GM23248 (cell line): ENCODE results near the gene ARAP2. TPM values are rescaled to one million over a fixed set of nuclear protein-coding genes. Genes with fewer than 3 reads are reported as not detected.

Experiments
- DNase-seq: peaks from one replicate; pipeline ENCODE4 v3.0.0-alpha.2; 2015
- H2AFZ ChIP-seq: fragments of 200-600 bp; sonication (generic); 2 replicates; pipeline ENCODE4 v1.6.1; 2016; ENCODE audit warnings: antibody characterized with exemption
- H3F3A ChIP-seq: fragments of 200-600 bp; sonication (generic); 2 replicates; pipeline ENCODE4 v1.6.1; 2016; ENCODE audit warnings: mild to moderate bottlenecking, antibody characterized with exemption, mixed run types; ENCODE audit not compliant: insufficient read depth
- H3K27ac ChIP-seq: fragments of 200-600 bp; sonication (generic); 2 replicates; pipeline ENCODE4 v1.5.1; 2016; ENCODE audit warnings: mild to moderate bottlenecking
- H3K27me3 ChIP-seq: fragments of 200-600 bp; sonication (generic); replicated peaks from 2 replicates; pipeline ENCODE4 v1.6.1; 2016; ENCODE audit warnings: mild to moderate bottlenecking; ENCODE audit not compliant: insufficient read depth
- H3K36me3 ChIP-seq: fragments of 200-600 bp; sonication (generic); 2 replicates; pipeline ENCODE4 v1.6.1; 2016; ENCODE audit warnings: low read depth, mild to moderate bottlenecking
- H3K4me1 ChIP-seq: fragments of 200-600 bp; sonication (generic); 2 replicates; pipeline ENCODE4 v1.6.1; 2016; ENCODE audit warnings: mild to moderate bottlenecking; ENCODE audit not compliant: insufficient read depth
- H3K4me2 ChIP-seq: fragments of 200-600 bp; sonication (generic); one replicate; pipeline ENCODE4 v1.6.1; 2016; ENCODE audit warnings: mild to moderate bottlenecking; ENCODE audit not compliant: unreplicated experiment
- H3K4me3 ChIP-seq: fragments of 200-600 bp; sonication (generic); 2 replicates; pipeline ENCODE4 v1.5.1; 2016; ENCODE audit warnings: mild to moderate bottlenecking
- H3K79me2 ChIP-seq: fragments of 200-600 bp; sonication (generic); 2 replicates; pipeline ENCODE4 v1.6.1; 2016; ENCODE audit warnings: mild to moderate bottlenecking; ENCODE audit not compliant: insufficient read depth
- H3K9ac ChIP-seq: fragments of 200-600 bp; sonication (generic); 2 replicates; pipeline ENCODE4 v1.6.1; 2016; ENCODE audit warnings: mild to moderate bottlenecking
- H3K9me2 ChIP-seq: fragments of 200-600 bp; sonication (generic); 2 replicates; pipeline ENCODE4 v1.6.1; 2016; ENCODE audit warnings: mixed run types, mild to moderate bottlenecking, moderate library complexity; ENCODE audit not compliant: insufficient read depth
- H3K9me3 ChIP-seq: fragments of 200-600 bp; sonication (generic); one replicate; pipeline ENCODE4 v1.6.1; 2017; ENCODE audit warnings: low read depth
- H4K20me1 ChIP-seq: fragments of 200-600 bp; sonication (generic); 2 replicates; pipeline ENCODE4 v1.6.0; 2016; ENCODE audit not compliant: insufficient read depth
- EZH2 ChIP-seq: fragments of 200-600 bp; sonication (generic); IDR thresholded peaks from 2 replicates; pipeline ENCODE4 v1.6.1; 2018; ENCODE audit warnings: antibody characterized with exemption, mild to moderate bottlenecking; ENCODE audit not compliant: insufficient read depth, poor library complexity, severe bottlenecking
- EZH2phosphoT487 ChIP-seq: fragments of 200-600 bp; sonication (generic); IDR thresholded peaks from 2 replicates; pipeline ENCODE4 v1.6.1; 2018; ENCODE audit warnings: antibody characterized with exemption, moderate library complexity, mild to moderate bottlenecking, low read depth; ENCODE audit not compliant: insufficient read depth
- WGBS, 2 experiments: methylation state at CpG; one replicate each; pipeline ENCODE4 v1.1.6; 2015 to 2017; ENCODE audit warnings: low lambda C conversion rate in 2 of 2, low coverage in 1 of 2; ENCODE audit errors: missing lambda C conversion rate in 2 of 2; 5-methylcytosine and 5-hydroxymethylcytosine counted together
- in situ Hi-C: fragments of 300-500 bp; cut with MboI; formaldehyde crosslinking; loops from 2 replicates; pipeline ENCODE4 v1.15.0; 2020
- polyA plus RNA-seq: library from polyadenylated mRNA; unstranded; fragments of >200 nt; fragmentation: Nextera tagmentation; extraction: Ambion mirVana; gene quantifications from 2 replicates; pipeline ENCODE4 v1.2.1, GENCODE V29; 2016
- total RNA-seq: library from RNA; depleted of rRNA; stranded (reverse); fragments of >200 nt; shearing (Covaris generic); gene quantifications from 2 replicates; pipeline ENCODE4 v1.2.3, GENCODE V29; 2014

ARAP2 gene
- total and polyA plus RNA-seq, 2 experiments from 2014 or later, result not detected

- Histone ChIP-seq H3K9me2 (no peaks in the 10 kb centered on the region), H3K4me2 (no peak overlapping the region), H3K79me2 (no peaks in the 10 kb centered on the region), H3K9ac (no peak overlapping the region), H4K20me1 (no peaks in the 10 kb centered on the region), H3K36me3 (no peaks in the 10 kb centered on the region), H2AFZ (no peak overlapping the region), H3K27ac (no peak overlapping the region), H3K4me3 (no peak overlapping the region), H3K27me3 (no peaks in the 10 kb centered on the region), H3K4me1 (no peaks in the 10 kb centered on the region), H3K9me3 (no peaks in the 10 kb centered on the region), H3F3A (no peaks in the 10 kb centered on the region)
- in situ Hi-C loops, result no loop called here
- TF ChIP-seq EZH2phosphoT487 (no peak), EZH2 (no peak)
- 25 to 28% methylated on average over 2 of the region's 2 CpGs for WGBS, 2 experiments
- peak; percentile 2 for DNase-seq
These were observed 115.6 kb downstream of the ARAP2 start for GRCh38 chr4:36128689-36129088.

- H3K4me1 ChIP-seq, result no peaks in the 10 kb centered on the region
- no peaks in the 10 kb centered on the region for H3K9me3 ChIP-seq
- H3K79me2 ChIP-seq, result no peaks in the 10 kb centered on the region
- no peak overlapping the region for H3K9ac ChIP-seq
- H3K27me3 ChIP-seq, result no peaks in the 10 kb centered on the region
- 29 to 32% methylated on average over 1 of the region's 1 CpG for WGBS, 2 experiments
- H3F3A ChIP-seq, result no peaks in the 10 kb centered on the region
- no peaks in the 10 kb centered on the region for H3K9me2 ChIP-seq
- no peak overlapping the region for H3K27ac ChIP-seq
- TF ChIP-seq EZH2phosphoT487 (no peak), EZH2 (no peak)
- no peak overlapping the region for H3K4me3 ChIP-seq
- no peaks in the 10 kb centered on the region for H3K36me3 ChIP-seq
- no peak for DNase-seq
- in situ Hi-C loops, result no loop called here
- no peak overlapping the region for H2AFZ ChIP-seq
- no peak overlapping the region for H3K4me2 ChIP-seq
- no peaks in the 10 kb centered on the region for H4K20me1 ChIP-seq
These were observed 120.4 kb downstream of the ARAP2 start for GRCh38 chr4:36123906-36124305.

GRCh38 chr4:36115312-36115711 lies 129.0 kb downstream of the ARAP2 start:
- no peak for DNase-seq
- Histone ChIP-seq H3K27me3 (no peaks in the 10 kb centered on the region), H3K4me3 (no peak overlapping the region), H3K9me3 (no peaks in the 10 kb centered on the region), H3K4me2 (no peak overlapping the region), H4K20me1 (no peaks in the 10 kb centered on the region), H3K9ac (no peak overlapping the region), H2AFZ (no peak overlapping the region), H3F3A (no peaks in the 10 kb centered on the region), H3K27ac (no peak overlapping the region), H3K79me2 (no peaks in the 10 kb centered on the region), H3K36me3 (no peaks in the 10 kb centered on the region), H3K9me2 (no peaks in the 10 kb centered on the region), H3K4me1 (no peaks in the 10 kb centered on the region)
- TF ChIP-seq EZH2 (no peak), EZH2phosphoT487 (no peak)
- in situ Hi-C loops, result no loop called here
- WGBS, 2 experiments, result 29 to 33% methylated on average over 3 of the region's 3 CpGs

- Histone ChIP-seq H3K4me3 (no peak overlapping the region), H3K9me2 (no peaks in the 10 kb centered on the region), H3K9me3 (no peaks in the 10 kb centered on the region), H3K9ac (no peak overlapping the region), H3K4me1 (no peaks in the 10 kb centered on the region), H3K27ac (no peak overlapping the region), H2AFZ (no peak overlapping the region), H3K4me2 (no peak overlapping the region), H3F3A (no peaks in the 10 kb centered on the region), H3K36me3 (no peaks in the 10 kb centered on the region), H3K27me3 (no peaks in the 10 kb centered on the region), H4K20me1 (no peaks in the 10 kb centered on the region), H3K79me2 (no peaks in the 10 kb centered on the region)
- TF ChIP-seq EZH2phosphoT487 (no peak), EZH2 (no peak)
- in situ Hi-C loops, result no loop called here
- no peak for DNase-seq
These were observed 133.1 kb downstream of the ARAP2 start for GRCh38 chr4:36111172-36111571.

- TF ChIP-seq EZH2phosphoT487 (no peak), EZH2 (no peak)
- Histone ChIP-seq H3K9ac (no peak overlapping the region), H3K9me2 (no peaks in the 10 kb centered on the region), H3K36me3 (no peaks in the 10 kb centered on the region), H3K79me2 (no peaks in the 10 kb centered on the region), H3K4me2 (no peak overlapping the region), H3K9me3 (no peaks in the 10 kb centered on the region), H3K4me3 (no peak overlapping the region), H3K27me3 (no peaks in the 10 kb centered on the region), H3K27ac (no peak overlapping the region), H2AFZ (no peak overlapping the region), H3F3A (no peaks in the 10 kb centered on the region), H3K4me1 (no peaks in the 10 kb centered on the region), H4K20me1 (no peaks in the 10 kb centered on the region)
- 46 to 54% methylated on average over 3 of the region's 3 CpGs for WGBS, 2 experiments
- in situ Hi-C loops, result no loop called here
- no peak for DNase-seq
These were observed 144.8 kb downstream of the ARAP2 start for GRCh38 chr4:36099509-36099908.
